SJCRH30 (cell line): Measurements from ENCODE around the gene IGF2. TPM values are rescaled to one million over a fixed set of nuclear protein-coding genes. Genes with fewer than 3 reads are reported as not detected.
A peak's percentile ranks its signal among the peaks of the same experiment; 100 is the strongest.

Experiments
- DNase-seq, 2 experiments: peaks; one replicate each; pipeline ENCODE4 v3.0.0-alpha.2; 2015 to 2020
- H3K27ac ChIP-seq: fragments of 250-450 bp; sonication (Bioruptor Pico); 2 replicates; pipeline ENCODE4 v1.5.1; 2020; ENCODE audit warnings: mild to moderate bottlenecking, moderate library complexity
- H3K27me3 ChIP-seq: fragments of 250-450 bp; sonication (Bioruptor Pico); 2 replicates; pipeline ENCODE4 v1.5.1; 2020; ENCODE audit warnings: mild to moderate bottlenecking, moderate library complexity
- H3K36me3 ChIP-seq: fragments of 250-450 bp; sonication (Bioruptor Pico); 2 replicates; pipeline ENCODE4 v1.5.1; 2020; ENCODE audit warnings: mild to moderate bottlenecking, moderate library complexity
- H3K4me1 ChIP-seq: fragments of 250-450 bp; sonication (Bioruptor Pico); 2 replicates; pipeline ENCODE4 v1.5.1; 2020; ENCODE audit warnings: mild to moderate bottlenecking, moderate library complexity
- H3K4me3 ChIP-seq: fragments of 250-450 bp; sonication (Bioruptor Pico); 2 replicates; pipeline ENCODE4 v1.5.1; 2020; ENCODE audit warnings: mild to moderate bottlenecking, moderate library complexity
- H3K9me3 ChIP-seq: fragments of 250-450 bp; sonication (Bioruptor Pico); replicated peaks from 2 replicates; pipeline ENCODE4 v1.5.1; 2020; ENCODE audit warnings: mild to moderate bottlenecking, moderate library complexity
- total RNA-seq: library from RNA; depleted of rRNA; stranded (reverse); fragments of >200 nt; shearing (Covaris generic); gene quantifications from 2 replicates; pipeline ENCODE4 v1.2.3, GENCODE V29; 2014

IGF2 gene
- total RNA-seq, 1 experiment from 2014 or later, result 513 TPM

- Histone ChIP-seq H3K27me3 (0 out of 2 replicates have a peak, but pooled peaks cover 6% of the 10 kb centered on the region), H3K4me3 (no peak overlapping the region), H3K4me1 (no peaks in the 10 kb centered on the region), H3K36me3 (no peaks in the 10 kb centered on the region), H3K27ac (no peak overlapping the region), H3K9me3 (no peaks in the 10 kb centered on the region)
- DNase-seq, result peak in 1 of 2 experiments; percentile 22
Measured at GRCh38 chr11:2164861-2165555, 25.8 kb upstream of the IGF2 start.

GRCh38 chr11:2164081-2164480 lies 24.9 kb upstream of the IGF2 start:
- no peak overlapping the region for H3K27ac ChIP-seq
- no peaks in the 10 kb centered on the region for H3K4me1 ChIP-seq
- 0 out of 2 replicates have a peak, but pooled peaks cover 6% of the 10 kb centered on the region for H3K27me3 ChIP-seq
- H3K4me3 ChIP-seq, result no peak overlapping the region
- DNase-seq, result no peak
- no peaks in the 10 kb centered on the region for H3K36me3 ChIP-seq
- no peaks in the 10 kb centered on the region for H3K9me3 ChIP-seq

GRCh38 chr11:2163428-2163978 lies 24.3 kb upstream of the IGF2 start:
- Histone ChIP-seq H3K36me3 (no peaks in the 10 kb centered on the region), H3K4me3 (no peak overlapping the region), H3K27me3 (0 out of 2 replicates have a peak, but pooled peaks cover 6% of the 10 kb centered on the region), H3K4me1 (no peaks in the 10 kb centered on the region), H3K27ac (no peak overlapping the region), H3K9me3 (no peaks in the 10 kb centered on the region)
- peak in 1 of 2 experiments; percentile 46 for DNase-seq

- no peak for DNase-seq
- H3K4me3 ChIP-seq, result no peak within 1 kb of the TSS
- H3K27ac ChIP-seq, result no peak within 1 kb of the TSS
- 0 out of 2 replicates have a peak, but pooled peaks cover 6% of the 10 kb centered on the region for H3K27me3 ChIP-seq
- no peaks in the 10 kb centered on the region for H3K9me3 ChIP-seq
- H3K4me1 ChIP-seq, result peaks cover 6% of the 10 kb centered on the region
- no peaks in the 10 kb centered on the region for H3K36me3 ChIP-seq
Measured at GRCh38 chr11:2160736-2161259, 21.6 kb upstream of the IGF2 start, which contains the start of gene INS. Gene INS, minus strand, starts transcription at chr11:2161209. Its CDS starts 238 bp downstream, at chr11:2160971.

- H3K27ac ChIP-seq, result no peak overlapping the region
- no peak overlapping the region for H3K4me3 ChIP-seq
- no peaks in the 10 kb centered on the region for H3K9me3 ChIP-seq
- 0 out of 2 replicates have a peak, but pooled peaks cover 6% of the 10 kb centered on the region for H3K27me3 ChIP-seq
- H3K36me3 ChIP-seq, result no peaks in the 10 kb centered on the region
- DNase-seq, result no peak
- peaks cover 9% of the 10 kb centered on the region for H3K4me1 ChIP-seq
Measured at GRCh38 chr11:2159536-2160413, 20.6 kb upstream of the IGF2 start.

- H3K36me3 ChIP-seq, result no peaks in the 10 kb centered on the region
- no peak overlapping the region for H3K4me3 ChIP-seq
- H3K27me3 ChIP-seq, result 0 out of 2 replicates have a peak, but pooled peaks cover 1% of the 10 kb centered on the region
- no peaks in the 10 kb centered on the region for H3K9me3 ChIP-seq
- DNase-seq, result no peak
- no peak overlapping the region for H3K27ac ChIP-seq
- peaks cover 9% of the 10 kb centered on the region for H3K4me1 ChIP-seq
Measured at GRCh38 chr11:2158966-2159365, 19.8 kb upstream of the IGF2 start.

GRCh38 chr11:2158296-2158737 lies 19.1 kb upstream of the IGF2 start:
- Histone ChIP-seq H3K4me3 (no peak overlapping the region), H3K27ac (no peak overlapping the region)

GRCh38 chr11:2157294-2158040 lies 18.3 kb upstream of the IGF2 start:
- H3K4me1 ChIP-seq, result peaks cover 9% of the 10 kb centered on the region
- no peak overlapping the region for H3K27ac ChIP-seq
- H3K9me3 ChIP-seq, result no peaks in the 10 kb centered on the region
- no peaks in the 10 kb centered on the region for H3K36me3 ChIP-seq
- DNase-seq, result no peak
- H3K27me3 ChIP-seq, result no peaks in the 10 kb centered on the region
- no peak overlapping the region for H3K4me3 ChIP-seq

More at GRCh38 chr11:2158296-2158737, 19.1 kb upstream of the IGF2 start:
- no peak for DNase-seq
- H3K4me1 ChIP-seq, result peaks cover 9% of the 10 kb centered on the region
- H3K9me3 ChIP-seq, result no peaks in the 10 kb centered on the region
- H3K36me3 ChIP-seq, result no peaks in the 10 kb centered on the region
- no peaks in the 10 kb centered on the region for H3K27me3 ChIP-seq

GRCh38 chr11:2156416-2157182 lies 17.4 kb upstream of the IGF2 start:
- no peak overlapping the region for H3K4me3 ChIP-seq
- H3K27ac ChIP-seq, result peak overlapping the region; percentile 24; the same call in 1 of the 2 replicates

GRCh38 chr11:2155511-2155910 lies 16.3 kb upstream of the IGF2 start:
- Histone ChIP-seq H3K9me3 (no peaks in the 10 kb centered on the region), H3K27me3 (no peaks in the 10 kb centered on the region), H3K4me3 (no peak overlapping the region), H3K4me1 (peaks cover 22% of the 10 kb centered on the region), H3K36me3 (no peaks in the 10 kb centered on the region), H3K27ac (no peak overlapping the region)
- DNase-seq, result no peak

More at GRCh38 chr11:2156416-2157182, 17.4 kb upstream of the IGF2 start:
- Histone ChIP-seq H3K9me3 (no peaks in the 10 kb centered on the region), H3K4me1 (peaks cover 11% of the 10 kb centered on the region), H3K27me3 (no peaks in the 10 kb centered on the region), H3K36me3 (no peaks in the 10 kb centered on the region)
- DNase-seq, result peak; percentile 83 to 90

GRCh38 chr11:2154889-2155288 lies 15.7 kb upstream of the IGF2 start:
- Histone ChIP-seq H3K27me3 (no peaks in the 10 kb centered on the region), H3K9me3 (no peaks in the 10 kb centered on the region), H3K4me3 (no peak overlapping the region), H3K4me1 (peaks cover 28% of the 10 kb centered on the region), H3K27ac (no peak overlapping the region), H3K36me3 (no peaks in the 10 kb centered on the region)
- no peak for DNase-seq

- Histone ChIP-seq H3K4me1 (peaks cover 35% of the 10 kb centered on the region), H3K36me3 (no peaks in the 10 kb centered on the region), H3K27me3 (no peaks in the 10 kb centered on the region), H3K9me3 (no peaks in the 10 kb centered on the region), H3K4me3 (no peak overlapping the region), H3K27ac (no peak overlapping the region)
- no peak for DNase-seq
Measured at GRCh38 chr11:2154195-2154585, 15.0 kb upstream of the IGF2 start.

- no peak overlapping the region for H3K4me3 ChIP-seq
- no peaks in the 10 kb centered on the region for H3K9me3 ChIP-seq
- H3K27me3 ChIP-seq, result no peaks in the 10 kb centered on the region
- H3K36me3 ChIP-seq, result no peaks in the 10 kb centered on the region
- DNase-seq, result no peak
- H3K4me1 ChIP-seq, result peaks cover 40% of the 10 kb centered on the region
- no peak overlapping the region for H3K27ac ChIP-seq
Measured at GRCh38 chr11:2153581-2154194, 14.5 kb upstream of the IGF2 start.
